NCI-H1694 (cell line): ENCODE data around the gene AMN.

ENCODE experiments used
- DNase-seq: peaks from one replicate; lab custom pipeline; 2025; lab: John Stamatoyannopoulos, UW

Gene AMN

DNA sequence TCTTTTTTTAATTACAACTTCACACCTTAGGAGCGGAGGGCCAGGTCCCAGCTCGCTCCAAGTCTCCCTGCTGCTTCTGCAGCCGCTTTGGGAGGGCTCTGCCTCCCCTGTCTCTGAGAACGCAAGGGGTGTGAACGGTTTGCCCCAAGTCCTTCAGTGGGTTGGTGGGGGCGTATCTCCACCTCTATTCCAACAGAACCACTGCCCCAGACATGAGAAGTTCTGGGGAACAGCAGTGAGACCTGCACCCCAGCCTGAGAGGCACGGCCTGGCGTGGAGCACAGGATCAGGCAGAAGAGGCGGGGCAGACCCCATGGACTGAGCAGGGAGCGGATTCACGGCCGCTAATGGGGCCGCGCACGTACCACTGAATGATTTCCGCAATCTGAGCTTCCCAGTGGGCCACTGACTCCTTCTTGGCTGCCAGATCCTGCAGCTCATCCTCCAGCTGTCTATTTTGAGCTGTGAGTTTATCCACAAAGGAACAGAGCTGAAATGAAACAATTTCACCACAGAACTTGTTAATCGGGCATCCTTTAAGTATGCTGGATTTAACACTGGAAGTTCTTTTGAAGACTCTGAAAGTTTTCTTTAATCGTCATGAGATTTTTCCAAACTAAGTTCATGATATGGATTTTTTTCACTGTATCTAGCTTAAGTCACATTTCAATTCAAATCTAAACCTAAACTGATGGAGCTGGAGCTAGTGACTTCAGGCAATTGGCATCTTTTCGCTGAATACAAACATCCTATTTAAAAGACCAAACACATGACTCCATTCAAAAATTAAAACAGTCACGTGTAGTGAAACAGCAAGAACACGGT lies 44.4 kb downstream of the AMN start:
- DNase-seq, result no peak

DNA sequence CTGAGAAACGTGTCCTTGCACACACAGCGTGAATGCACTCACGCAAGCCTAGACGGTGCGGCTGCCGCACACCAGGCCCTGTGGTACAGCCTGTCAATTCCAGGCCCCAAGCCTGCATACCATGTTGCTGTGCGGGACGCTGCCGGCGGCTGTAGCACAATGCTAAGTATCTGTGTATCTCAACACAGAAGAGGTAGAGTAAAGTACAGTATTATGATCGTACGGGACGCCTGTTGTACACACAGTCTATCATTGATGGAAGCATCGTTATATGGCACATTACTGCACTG lies 45.0 kb downstream of the AMN start:
- DNase-seq, result no peak

DNA sequence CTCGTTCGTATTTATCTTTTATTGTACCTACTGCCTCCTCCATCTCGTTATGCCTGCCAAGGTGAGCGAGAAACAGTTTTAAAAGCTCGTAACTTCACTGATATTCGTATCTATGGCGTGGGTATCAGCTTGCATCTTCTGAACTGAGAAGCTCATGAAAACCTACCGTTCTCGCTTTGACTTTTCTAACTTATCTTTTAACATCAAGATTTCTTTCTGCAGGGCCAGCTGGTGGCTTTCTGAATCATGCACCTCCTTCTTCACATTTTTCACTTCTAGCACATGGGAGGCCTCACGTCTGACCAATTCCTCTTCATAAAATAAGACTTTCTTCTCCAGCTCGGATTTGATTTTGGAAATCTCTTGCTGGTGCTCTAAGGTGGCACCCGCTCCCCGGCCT lies 45.8 kb downstream of the AMN start:
- no peak for DNase-seq

DNA sequence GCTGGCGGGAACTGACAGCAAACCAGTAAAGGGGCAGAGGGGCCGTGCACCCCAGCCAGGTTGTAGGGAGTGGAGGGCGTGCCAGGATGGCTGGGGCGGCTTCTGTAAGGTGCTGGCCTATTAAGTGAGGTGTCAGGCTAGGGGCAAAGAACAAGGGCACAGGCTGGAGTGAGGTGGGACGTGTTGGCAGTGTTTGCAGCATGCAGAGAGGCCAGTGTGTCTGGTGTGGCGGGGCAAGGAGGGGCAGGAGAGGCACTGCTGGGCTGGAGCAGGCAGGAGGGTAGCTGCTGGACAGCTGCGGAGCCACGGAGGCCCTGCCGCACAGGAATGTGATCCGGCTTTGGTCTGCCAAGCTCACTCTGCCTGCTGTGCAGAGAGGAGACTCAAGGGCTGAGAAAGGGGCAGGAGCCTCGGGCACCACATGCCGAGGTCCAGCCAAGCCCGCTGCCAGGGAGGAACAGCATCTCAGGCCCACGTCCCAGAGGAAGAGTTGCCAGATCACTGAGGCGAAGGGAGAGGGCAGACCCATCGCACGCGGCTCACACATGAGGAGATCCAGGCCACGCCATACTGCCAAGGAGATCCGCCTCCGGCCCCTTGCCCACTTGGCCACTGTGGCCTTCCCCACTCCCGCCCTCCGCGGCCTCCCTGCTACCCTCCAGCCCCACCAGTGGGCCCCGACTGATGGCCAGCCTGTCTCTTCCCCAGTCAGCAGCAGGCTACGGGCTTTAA lies 46.8 kb downstream of the AMN start:
- no peak for DNase-seq

DNA sequence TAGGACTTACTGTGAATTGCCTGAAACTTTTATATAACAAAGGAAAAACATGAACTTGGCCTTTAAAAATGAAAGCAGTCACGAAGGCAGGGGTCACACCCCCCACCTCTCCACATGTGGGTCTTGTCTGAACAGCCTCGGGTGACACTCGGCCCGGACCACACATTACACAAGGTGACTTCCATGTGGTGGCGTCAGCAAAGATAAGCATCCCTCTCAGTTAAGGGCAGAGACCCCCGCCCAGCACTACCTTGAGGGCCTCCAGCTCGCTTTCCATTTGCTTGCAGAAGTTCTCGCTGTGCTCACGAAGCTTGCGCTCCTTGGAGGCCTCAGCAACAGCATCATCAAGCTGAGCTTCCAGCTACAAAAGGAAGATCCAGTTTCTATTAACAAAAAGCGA lies 47.4 kb downstream of the AMN start:
- no peak for DNase-seq

DNA sequence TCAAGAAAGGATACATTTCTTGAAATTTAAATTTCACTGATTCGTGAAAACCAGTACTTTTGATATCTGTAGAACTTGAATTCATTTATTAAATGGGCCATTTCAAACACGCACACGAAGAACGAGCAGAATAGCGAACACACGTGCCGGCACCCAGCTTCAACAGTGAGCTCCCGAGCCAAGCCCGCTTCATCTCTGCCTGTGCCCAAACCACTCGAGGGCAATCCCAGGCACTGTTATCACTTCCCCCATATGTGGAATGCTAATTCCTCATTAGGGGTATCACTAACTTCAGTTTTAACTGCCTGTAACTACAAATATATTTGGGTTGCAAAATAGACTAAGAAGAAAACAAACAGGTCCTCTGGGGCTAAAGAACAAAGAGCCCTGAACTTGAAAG lies 48.0 kb downstream of the AMN start:
- DNase-seq, result no peak

DNA sequence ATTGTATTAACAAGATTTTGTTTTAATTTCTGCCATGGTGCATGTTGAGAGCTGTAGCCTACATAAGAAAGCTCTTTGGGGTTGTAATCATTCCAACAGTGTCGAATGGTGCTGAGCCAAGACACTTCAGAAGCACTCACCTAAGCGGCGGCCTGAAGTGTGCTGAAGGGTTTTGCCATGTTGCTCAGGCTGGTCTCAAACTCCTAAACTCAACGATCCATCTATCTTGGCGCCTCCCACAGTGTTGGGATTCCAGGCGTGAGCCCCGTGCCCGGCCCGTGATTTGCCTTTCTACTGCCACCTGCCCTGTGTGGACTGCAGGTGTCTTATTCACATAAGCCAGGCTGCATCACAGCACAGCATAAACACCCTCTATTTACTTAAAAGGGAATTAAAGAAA lies 48.9 kb downstream of the AMN start:
- DNase-seq, result no peak

DNA sequence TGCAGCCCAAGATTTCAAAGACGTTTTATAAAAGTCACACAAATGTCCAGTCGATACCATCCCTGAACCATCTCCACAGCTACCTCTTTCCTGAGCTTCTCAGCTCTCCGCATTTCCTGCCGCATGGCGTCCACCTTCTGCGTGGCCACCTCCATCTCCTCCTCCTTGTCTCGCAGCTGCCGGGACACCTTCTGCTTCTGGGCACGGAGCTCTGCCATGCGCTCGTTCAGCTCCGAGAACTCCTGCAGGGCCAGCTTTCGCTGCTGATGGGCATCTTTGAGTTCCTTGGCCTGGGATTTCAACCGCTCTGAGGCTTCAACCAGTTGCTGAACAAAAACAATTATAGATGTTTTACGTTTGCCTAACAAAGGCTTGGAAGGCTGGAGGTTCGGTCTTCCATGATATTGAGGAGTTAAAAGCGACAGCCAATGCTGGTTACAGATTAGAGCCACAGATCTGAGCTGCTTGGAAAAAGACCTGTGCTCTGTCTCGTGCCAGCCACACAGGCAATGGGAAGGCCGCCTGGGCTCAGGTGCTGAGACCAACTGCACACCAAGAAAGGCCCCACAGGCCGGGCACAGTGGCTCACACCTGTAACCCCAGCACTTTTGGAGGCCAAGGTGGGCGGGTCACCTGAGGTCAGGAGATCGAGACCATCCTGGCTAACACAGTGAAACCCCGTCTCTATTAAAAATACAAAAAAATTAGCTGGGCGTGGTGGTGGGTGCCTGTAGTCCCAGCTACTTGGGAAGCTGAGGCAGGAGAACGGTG lies 49.6 kb downstream of the AMN start:
- DNase-seq, result no peak

DNA sequence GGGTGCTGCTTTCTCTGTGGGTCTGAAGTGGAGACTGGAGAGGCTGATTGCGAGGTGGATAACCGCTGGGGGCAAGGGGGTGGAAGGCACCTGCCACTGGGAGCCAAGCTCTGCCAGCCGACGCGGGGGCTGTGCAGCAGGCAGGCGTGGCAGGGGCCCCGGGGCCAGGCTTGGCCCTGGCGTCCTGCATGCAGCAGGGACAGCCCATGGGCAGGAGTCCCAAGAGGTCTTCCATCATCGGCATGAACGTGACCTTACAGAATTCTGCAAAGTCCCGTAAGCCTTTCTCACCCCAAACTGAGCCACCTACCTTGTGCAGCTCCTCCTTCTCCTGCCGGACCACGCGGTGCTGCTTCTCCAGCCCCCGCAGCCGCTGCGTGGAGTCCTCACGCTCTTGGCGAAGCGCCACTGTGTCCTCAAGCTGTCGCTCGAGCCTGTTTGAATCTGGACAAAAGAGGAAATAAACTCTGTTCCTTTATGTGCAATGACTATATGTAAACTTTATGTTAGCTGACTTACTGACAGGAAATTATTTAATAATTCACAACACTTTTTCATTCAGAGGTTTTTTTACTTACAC lies 51.3 kb downstream of the AMN start:
- DNase-seq, result no peak

DNA sequence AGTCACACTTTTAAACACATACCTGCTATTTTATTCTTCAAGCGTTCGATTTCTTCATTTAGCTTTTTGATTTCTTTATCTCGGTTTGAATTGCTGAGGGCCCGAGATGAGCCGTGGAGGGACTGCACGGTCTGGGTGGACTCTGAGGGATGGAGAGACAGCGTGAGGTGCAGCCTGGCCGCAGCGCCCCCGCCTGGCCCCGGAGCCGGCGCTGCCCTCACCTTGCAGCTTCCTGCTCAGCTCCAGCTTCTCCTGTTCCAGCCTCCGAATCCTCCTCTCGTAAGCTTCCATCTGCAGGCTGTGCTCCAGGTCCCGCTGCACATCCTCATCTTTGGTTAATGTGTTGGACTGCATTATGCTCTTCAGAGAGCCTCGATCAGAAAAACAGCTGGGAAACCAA lies 53.2 kb downstream of the AMN start:
- DNase-seq, result no peak

DNA sequence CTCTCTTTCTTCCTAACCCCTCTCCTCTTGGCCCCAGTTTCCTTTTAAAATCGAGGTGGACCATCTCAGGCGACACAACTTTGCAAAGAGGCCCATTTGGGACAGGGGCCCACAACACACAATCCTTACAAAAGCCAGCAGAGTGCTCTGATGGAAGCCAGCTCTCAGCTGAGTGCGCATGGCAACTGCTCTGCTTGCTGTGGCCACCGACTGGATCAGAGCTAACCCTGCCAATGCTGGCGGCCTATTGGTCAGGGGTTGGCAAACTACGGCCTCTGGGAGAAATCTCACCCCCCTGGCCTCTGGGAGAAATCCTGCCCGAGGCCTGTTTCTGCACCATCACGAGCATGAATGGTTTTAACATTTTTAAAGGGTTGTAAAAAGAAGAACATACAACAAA lies 55.0 kb downstream of the AMN start:
- DNase-seq, result no peak

DNA sequence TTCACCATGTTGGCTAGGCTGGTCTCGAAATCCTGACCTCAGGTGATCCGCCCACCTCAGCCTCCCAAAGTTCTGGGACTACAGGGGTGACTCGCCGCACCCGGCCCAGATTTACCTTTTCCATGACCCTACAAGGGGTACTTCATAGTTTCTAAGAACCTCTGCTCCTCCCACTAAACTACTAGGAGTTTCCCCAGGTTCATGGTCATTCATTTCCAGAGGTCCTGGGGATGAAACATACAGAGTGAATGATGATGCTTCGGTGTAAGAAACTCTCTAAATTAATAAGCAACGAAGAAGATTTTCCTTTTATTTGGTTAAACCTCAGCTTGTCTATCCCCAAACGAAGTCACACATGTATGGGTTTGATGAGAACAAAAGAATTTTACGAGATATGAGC lies 56.9 kb downstream of the AMN start:
- no peak for DNase-seq

DNA sequence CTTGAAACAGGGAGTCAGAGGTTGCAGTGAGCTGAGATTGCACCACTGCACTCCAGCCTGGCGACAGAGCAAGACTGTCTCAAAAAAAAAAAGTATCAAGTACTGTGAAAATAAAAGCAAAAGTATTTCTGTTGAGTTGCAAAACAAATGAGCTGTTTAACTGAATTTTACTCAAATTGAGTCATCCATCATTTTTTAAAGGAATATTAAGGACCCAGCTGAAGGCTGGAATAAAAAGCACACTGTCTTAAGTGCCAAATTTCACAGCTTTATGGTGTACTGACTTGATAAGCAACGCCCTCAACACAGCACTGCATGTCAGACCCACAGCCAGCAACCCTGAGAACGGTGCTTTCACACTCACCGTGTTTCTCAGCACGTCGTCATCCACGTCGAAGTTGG lies 57.9 kb downstream of the AMN start:
- DNase-seq, result no peak
